Spleen (tissue), 11 donors: ENCODE data around the gene SRCIN1. TPM values are rescaled to one million over a fixed set of nuclear protein-coding genes. Genes with fewer than 3 reads are reported as not detected.
A peak's percentile ranks its signal among the peaks of the same experiment; 100 is the strongest.

Source experiments
- DNase-seq: peaks from one replicate; pipeline ENCODE4 v3.0.0-alpha.2; 2020
- H3K27ac ChIP-seq, 8 donors: fragments of 200-600 bp; sonication (generic) in 7 of 8; 1 replicate in 4 of 8; 2 replicates in 4 of 8; pipeline versions ENCODE4 v1.5.0 to v1.8.0; 2016 to 2021; ENCODE audit warnings: inconsistent platforms in 4 of 8, mild to moderate bottlenecking in 4 of 8, moderate library complexity in 1 of 8
- H3K27me3 ChIP-seq, 7 donors: fragments of 200-600 bp; sonication (generic) in 6 of 7; replicated peaks in 1 of 7; 1 replicate in 4 of 7; 2 replicates in 3 of 7; pipeline versions ENCODE4 v1.5.0 to v1.8.0; 2016 to 2021; ENCODE audit warnings: inconsistent platforms in 3 of 7, mild to moderate bottlenecking in 1 of 7
- H3K36me3 ChIP-seq, 6 donors: fragments of 200-600 bp; sonication (generic) in 5 of 6; 1 replicate in 4 of 6; 2 replicates in 2 of 6; pipeline versions ENCODE4 v1.5.0 to v1.8.0; 2016 to 2021; ENCODE audit warnings: inconsistent platforms in 2 of 6
- H3K4me1 ChIP-seq, 6 donors: fragments of 200-600 bp; sonication (generic) in 5 of 6; 1 replicate in 3 of 6; 2 replicates in 3 of 6; pipeline versions ENCODE4 v1.5.0 to v1.8.0; 2016 to 2021; ENCODE audit warnings: inconsistent platforms in 3 of 6
- H3K4me3 ChIP-seq, 8 donors: fragments of 200-600 bp; sonication (generic) in 7 of 8; 1 replicate in 4 of 8; 2 replicates in 4 of 8; pipeline versions ENCODE4 v1.5.0 to v1.8.0; 2016 to 2021; ENCODE audit warnings: inconsistent platforms in 4 of 8, mild to moderate bottlenecking in 4 of 8, moderate library complexity in 2 of 8
- H3K9me3 ChIP-seq, 8 donors: fragments of 200-600 bp; sonication (generic) in 7 of 8; 1 replicate in 4 of 8; 2 replicates in 4 of 8; pipeline versions ENCODE4 v1.5.0 to v1.8.0; 2016 to 2021; ENCODE audit warnings: inconsistent platforms in 4 of 8
- POLR2A ChIP-seq, 3 donors: fragments of 450-650 bp; IDR thresholded peaks; one replicate each; pipeline ENCODE4 v1.5.1; 2017; ENCODE audit warnings: antibody characterized with exemption in 3 of 3, mild to moderate bottlenecking in 1 of 3
- POLR2AphosphoS5 ChIP-seq, 3 donors: sonication (generic); formaldehyde crosslinking; IDR thresholded peaks; one replicate each; pipeline ENCODE4 v1.5.1; 2017; ENCODE audit warnings: antibody characterized with exemption in 3 of 3
- WGBS, 5 donors: extraction: QIAGEN DNeasy Blood & Tissue Kit in 3 of 5; methylation state at CpG; one replicate each; pipeline versions ENCODE4 v1.1.5 to v1.1.7; 2013 to 2018; 5-methylcytosine and 5-hydroxymethylcytosine counted together
- intact Hi-C: fragments of 100-400 bp; cut with DNase I; formaldehyde crosslinking; loops from one replicate; pipeline ENCODE4 v1.15.0; 2023; ENCODE audit warnings: low total_unique reads
- polyA plus RNA-seq, 3 donors: library from polyadenylated mRNA; stranded (reverse); fragments of 200-250 nt; gene quantifications; one replicate each; pipeline ENCODE4 v1.2.1, GENCODE V29; 2013
- total RNA-seq, 7 donors: library from RNA; depleted of rRNA in 3 of 7; stranded (reverse); fragments of >200 nt in 3 of 7; fragmentation: NEBNext Ultra II Directional in 4 of 7; extraction: Animal tissue kit (Norgen Biotek cat#: 25700) in 4 of 7; gene quantifications; one replicate each; pipeline versions ENCODE4 v1.1.0 to v1.2.1, GENCODE V29; 2016 to 2021
- TF ChIP-seq, protein P1 (sequence below), 11 experiments: fragments of 200-600 bp in 7 of 11; fragments of 450-650 bp in 4 of 11; sonication (generic) in 4 of 11; IDR thresholded peaks in 8 of 11; conservative IDR thresholded peaks in 3 of 11; 1 replicate in 7 of 11; 2 replicates in 4 of 11; pipeline versions ENCODE4 v1.4.0 to v1.8.0; 2016 to 2021; ENCODE audit warnings: antibody characterized with exemption in 11 of 11, inconsistent platforms in 4 of 11, mild to moderate bottlenecking in 1 of 11
- donor health status: healthy with polysubstance abuse.
- donor health status: DM: no; HTN: no; CAD: no; lungs with moderate emphysema.
- donor health status: DM: no; HTN: no; CAD: no.
- donor health status: Bipolar disorder and iron deficiency.
- donor health status: healthy.
- donor health status: DM: no; HTN: no; CAD: no.
- donor health status: DM: yes; HTN: yes; CAD: no.

The SRCIN1 gene
- total and polyA plus RNA-seq, 10 donors: 0.32 to 3.5 (median 1.5) TPM

DNA sequence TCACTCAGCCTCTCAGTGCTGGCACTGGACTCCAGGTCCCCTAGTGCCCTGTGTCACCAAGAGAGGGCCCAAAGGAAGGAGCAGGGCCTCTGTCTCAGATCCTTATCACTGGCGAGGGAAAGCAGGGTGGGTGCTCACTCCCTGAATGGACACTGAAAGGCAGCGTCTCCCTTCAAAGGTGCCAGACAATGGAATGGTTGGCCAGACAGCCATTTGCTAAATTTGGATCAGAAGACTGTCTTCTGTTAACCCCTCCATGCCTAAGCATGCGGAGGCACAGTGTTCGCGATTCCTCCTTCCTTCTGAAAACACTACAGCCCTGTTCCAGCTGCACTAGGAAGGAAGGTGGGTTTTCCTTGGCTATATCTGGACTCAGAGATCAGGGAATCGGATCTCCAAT is 48.4 kb downstream of the SRCIN1 start:
- TF ChIP-seq, protein P1, sequence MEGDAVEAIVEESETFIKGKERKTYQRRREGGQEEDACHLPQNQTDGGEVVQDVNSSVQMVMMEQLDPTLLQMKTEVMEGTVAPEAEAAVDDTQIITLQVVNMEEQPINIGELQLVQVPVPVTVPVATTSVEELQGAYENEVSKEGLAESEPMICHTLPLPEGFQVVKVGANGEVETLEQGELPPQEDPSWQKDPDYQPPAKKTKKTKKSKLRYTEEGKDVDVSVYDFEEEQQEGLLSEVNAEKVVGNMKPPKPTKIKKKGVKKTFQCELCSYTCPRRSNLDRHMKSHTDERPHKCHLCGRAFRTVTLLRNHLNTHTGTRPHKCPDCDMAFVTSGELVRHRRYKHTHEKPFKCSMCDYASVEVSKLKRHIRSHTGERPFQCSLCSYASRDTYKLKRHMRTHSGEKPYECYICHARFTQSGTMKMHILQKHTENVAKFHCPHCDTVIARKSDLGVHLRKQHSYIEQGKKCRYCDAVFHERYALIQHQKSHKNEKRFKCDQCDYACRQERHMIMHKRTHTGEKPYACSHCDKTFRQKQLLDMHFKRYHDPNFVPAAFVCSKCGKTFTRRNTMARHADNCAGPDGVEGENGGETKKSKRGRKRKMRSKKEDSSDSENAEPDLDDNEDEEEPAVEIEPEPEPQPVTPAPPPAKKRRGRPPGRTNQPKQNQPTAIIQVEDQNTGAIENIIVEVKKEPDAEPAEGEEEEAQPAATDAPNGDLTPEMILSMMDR (IDR thresholded peaks at IDR 0.05 in 8 of 11, conservative IDR thresholded peaks at IDR 0.05 in 3 of 11): no peak
- TF ChIP-seq POLR2A (IDR thresholded peaks at IDR 0.05) (no peak), POLR2AphosphoS5 (IDR thresholded peaks at IDR 0.05) (no peak)
- peaks cover 0 to 64% (median 30%) of the 10 kb centered on the region in 7 donors for H3K27me3 ChIP-seq
- intact Hi-C loops: no loop called here
- peak overlapping the region in 2 of 8 donors; percentile 65 to 69 for H3K27ac ChIP-seq
- H3K4me1 ChIP-seq: peaks cover 18 to 59% (median 44%) of the 10 kb centered on the region in 6 donors
- no peak for DNase-seq
- 64 to 78% (median 70%) methylated on average over 5 to 6 of the region's 6 CpGs for WGBS, 5 donors
- H3K36me3 ChIP-seq: no peaks in the 10 kb centered on the region
- H3K4me3 ChIP-seq: peak overlapping the region in 1 of 8 donors; percentile 83
- H3K9me3 ChIP-seq: no peaks in the 10 kb centered on the region

DNA sequence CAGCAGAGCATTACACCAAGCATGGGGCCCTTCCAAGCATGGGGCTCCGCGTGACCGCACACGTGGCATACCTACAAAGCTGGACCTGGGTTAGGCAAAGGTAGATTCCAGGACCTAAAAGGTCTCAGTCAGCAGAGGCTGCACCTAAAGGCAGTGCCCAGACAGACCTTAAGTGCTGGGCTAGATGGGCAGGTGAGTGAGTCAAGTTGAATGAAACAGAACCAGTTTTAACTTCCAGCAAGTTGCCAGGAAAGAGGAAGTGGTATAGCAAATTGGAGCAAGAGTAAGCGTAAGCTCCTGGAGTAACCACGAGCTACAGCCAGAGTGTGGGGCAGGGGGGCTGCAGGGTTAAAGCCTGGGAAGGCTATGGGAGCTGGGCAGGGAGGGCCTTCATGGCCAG is 49.5 kb downstream of the SRCIN1 start:
- H3K9me3 ChIP-seq: no peaks in the 10 kb centered on the region
- H3K27me3 ChIP-seq: peaks cover 0 to 60% (median 18%) of the 10 kb centered on the region in 7 donors
- H3K4me3 ChIP-seq: no peak overlapping the region
- no peak for DNase-seq
- 71 to 81% (median 76%) methylated on average over 6 of the region's 6 CpGs for WGBS, 5 donors
- TF ChIP-seq, protein P1 (IDR thresholded peaks at IDR 0.05 in 8 of 11, conservative IDR thresholded peaks at IDR 0.05 in 3 of 11): no peak
- TF ChIP-seq POLR2AphosphoS5 (IDR thresholded peaks at IDR 0.05) (no peak), POLR2A (IDR thresholded peaks at IDR 0.05) (no peak)
- peaks cover 18 to 48% (median 36%) of the 10 kb centered on the region in 6 donors for H3K4me1 ChIP-seq
- H3K36me3 ChIP-seq: no peaks in the 10 kb centered on the region
- no peak overlapping the region for H3K27ac ChIP-seq
- intact Hi-C loops: no loop called here

DNA sequence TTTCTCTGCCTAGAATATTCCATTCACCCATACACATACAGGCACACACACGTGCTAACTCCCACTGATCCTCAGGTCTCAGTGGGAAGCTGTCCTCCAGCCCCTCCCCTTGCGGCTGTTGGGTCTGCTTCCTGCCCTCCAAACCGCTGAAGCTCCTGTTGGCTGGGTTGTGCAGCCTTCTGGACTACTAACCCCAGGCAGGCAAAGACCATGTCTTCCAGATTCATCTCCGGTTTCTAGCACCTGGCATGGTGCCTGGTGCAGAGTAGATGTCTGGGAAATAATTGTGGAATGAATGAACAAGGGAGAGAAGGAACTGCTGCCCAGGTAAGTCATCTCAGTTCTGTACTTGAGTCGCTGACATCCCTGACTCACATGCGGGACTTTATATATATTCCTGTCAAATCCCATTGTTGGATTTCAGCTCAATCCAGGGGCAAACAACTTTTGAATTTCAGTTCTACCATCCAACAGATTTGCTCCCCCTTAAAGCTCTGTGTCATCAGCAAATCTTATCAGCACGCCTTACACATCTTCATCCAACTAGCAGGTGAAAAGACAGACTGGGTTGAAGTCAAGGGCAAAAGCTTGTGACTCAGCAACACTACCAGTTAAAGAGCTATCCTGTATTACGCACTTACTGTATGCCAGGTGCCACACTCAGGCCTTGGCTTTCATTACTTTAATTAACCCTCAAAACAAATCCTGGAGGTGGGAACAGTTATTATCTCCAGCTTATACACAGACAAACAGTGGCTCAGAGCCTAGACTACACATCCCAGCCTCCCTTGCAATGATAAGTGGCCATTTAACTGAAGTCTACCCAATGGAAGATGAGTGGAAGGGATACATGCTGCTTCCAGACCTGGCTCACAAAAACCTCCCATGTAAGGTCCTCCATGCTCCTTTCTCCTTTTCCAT is 51.1 kb downstream of the SRCIN1 start:
- Histone ChIP-seq H3K4me1 (peaks cover 13 to 33% (median 25%) of the 10 kb centered on the region in 6 donors), H3K9me3 (no peaks in the 10 kb centered on the region), H3K27me3 (peaks cover 0 to 44% (median 3%) of the 10 kb centered on the region in 7 donors), H3K36me3 (no peaks in the 10 kb centered on the region), H3K4me3 (no peak overlapping the region), H3K27ac (no peak overlapping the region)
- no peak for DNase-seq
- 54 to 64% (median 61%) methylated on average over 8 of the region's 8 CpGs for WGBS, 5 donors
- intact Hi-C loops: no loop called here
- TF ChIP-seq, protein P1 (IDR thresholded peaks at IDR 0.05 in 8 of 11, conservative IDR thresholded peaks at IDR 0.05 in 3 of 11): no peak
- no peak for TF ChIP-seq POLR2A (IDR thresholded peaks at IDR 0.05)
- no peak for TF ChIP-seq POLR2AphosphoS5 (IDR thresholded peaks at IDR 0.05)

DNA sequence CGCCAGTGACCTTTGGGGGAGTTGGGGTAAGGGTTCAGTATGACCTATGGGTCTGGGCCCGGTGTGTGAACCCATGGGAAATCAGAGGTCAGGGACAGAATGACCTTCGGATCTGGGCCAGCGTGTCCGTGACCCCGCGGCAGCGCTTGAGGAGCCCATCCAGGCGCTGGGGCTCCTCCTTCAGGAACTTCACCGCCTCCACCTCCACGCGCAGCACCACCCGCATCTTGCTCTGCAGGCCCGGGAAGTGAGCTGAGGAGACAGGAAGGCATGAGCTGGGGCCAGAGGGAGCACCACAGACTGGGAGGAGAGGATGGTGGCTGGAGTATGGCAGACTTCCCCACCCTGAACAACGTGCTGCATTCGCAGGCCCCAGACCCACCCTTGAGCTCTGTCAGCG is 53.4 kb downstream of the SRCIN1 start:
- Histone ChIP-seq H3K9me3 (no peaks in the 10 kb centered on the region), H3K36me3 (no peaks in the 10 kb centered on the region), H3K27ac (no peak overlapping the region), H3K27me3 (peaks cover 0 to 51% (median 0%) of the 10 kb centered on the region in 7 donors), H3K4me3 (no peak overlapping the region), H3K4me1 (peaks cover 0 to 10% (median 2%) of the 10 kb centered on the region in 6 donors)
- 76 to 94% (median 88%) methylated on average over 8 to 17 of the region's 17 CpGs for WGBS, 5 donors
- TF ChIP-seq POLR2A (IDR thresholded peaks at IDR 0.05) (no peak), POLR2AphosphoS5 (IDR thresholded peaks at IDR 0.05) (no peak)
- TF ChIP-seq, protein P1 (IDR thresholded peaks at IDR 0.05 in 8 of 11, conservative IDR thresholded peaks at IDR 0.05 in 3 of 11): no peak
- intact Hi-C loops: no loop called here
- no peak for DNase-seq
